ENCODE measurements around the gene VRK3. TPM values are rescaled to one million over a fixed set of nuclear protein-coding genes. Genes with fewer than 3 reads are reported as not detected.

Gene VRK3
- total RNA-seq, 1 donor from 2014 or later: 8.9 TPM

- Histone ChIP-seq H3K27ac (ENCODE audit: low read depth, low read length) (no peak overlapping the region), H3K4me1 (ENCODE audit: control insufficient read depth in 3 of 3, insufficient read depth in 3 of 3, low read length in 3 of 3) (peaks cover 14 to 34% (median 23%) of the 10 kb centered on the region in 3 donors), H3K27me3 (ENCODE audit: control insufficient read depth in 3 of 3, insufficient read depth in 3 of 3, low read length in 3 of 3) (no peaks in the 10 kb centered on the region), H3K4me3 (ENCODE audit: low read length in 3 of 3) (no peak overlapping the region), H3K9ac (ENCODE audit: low read depth in 1 of 3, low read length in 3 of 3) (no peak overlapping the region), H3K9me3 (ENCODE audit: control insufficient read depth in 3 of 3, low read length in 3 of 3) (no peaks in the 10 kb centered on the region), H3K36me3 (ENCODE audit: control insufficient read depth in 3 of 3, insufficient read depth in 3 of 3, low read length in 3 of 3) (peaks cover 43 to 70% (median 62%) of the 10 kb centered on the region in 3 donors)
Observed at GRCh38 chr19:50000038-50000840, 24.9 kb downstream of the VRK3 start.

GRCh38 chr19:49999371-50000010 lies 25.7 kb downstream of the VRK3 start:
- Histone ChIP-seq H3K4me3 (ENCODE audit: low read length in 3 of 3) (no peak overlapping the region), H3K36me3 (ENCODE audit: control insufficient read depth in 3 of 3, insufficient read depth in 3 of 3, low read length in 3 of 3) (peaks cover 50 to 72% (median 65%) of the 10 kb centered on the region in 3 donors)

GRCh38 chr19:49997709-49998108 lies 27.5 kb downstream of the VRK3 start:
- Histone ChIP-seq H3K36me3 (ENCODE audit: control insufficient read depth in 3 of 3, insufficient read depth in 3 of 3, low read length in 3 of 3) (peaks cover 62 to 71% (median 67%) of the 10 kb centered on the region in 3 donors), H3K27me3 (ENCODE audit: control insufficient read depth in 3 of 3, insufficient read depth in 3 of 3, low read length in 3 of 3) (no peaks in the 10 kb centered on the region), H3K27ac (ENCODE audit: low read depth, low read length) (no peak overlapping the region), H3K4me1 (ENCODE audit: control insufficient read depth in 3 of 3, insufficient read depth in 3 of 3, low read length in 3 of 3) (peaks cover 0 to 11% (median 8%) of the 10 kb centered on the region in 3 donors), H3K9me3 (ENCODE audit: control insufficient read depth in 3 of 3, low read length in 3 of 3) (no peaks in the 10 kb centered on the region), H3K4me3 (ENCODE audit: low read length in 3 of 3) (no peak overlapping the region), H3K9ac (ENCODE audit: low read depth in 1 of 3, low read length in 3 of 3) (no peak overlapping the region)

More at GRCh38 chr19:49999371-50000010, 25.7 kb downstream of the VRK3 start:
- H3K9me3 ChIP-seq (ENCODE audit: control insufficient read depth in 3 of 3, low read length in 3 of 3): no peaks in the 10 kb centered on the region
- H3K9ac ChIP-seq (ENCODE audit: low read depth in 1 of 3, low read length in 3 of 3): no peak overlapping the region
- peaks cover 13 to 28% (median 23%) of the 10 kb centered on the region in 3 donors for H3K4me1 ChIP-seq (ENCODE audit: control insufficient read depth in 3 of 3, insufficient read depth in 3 of 3, low read length in 3 of 3)
- H3K27ac ChIP-seq (ENCODE audit: low read depth, low read length): no peak overlapping the region
- H3K27me3 ChIP-seq (ENCODE audit: control insufficient read depth in 3 of 3, insufficient read depth in 3 of 3, low read length in 3 of 3): no peaks in the 10 kb centered on the region

- Histone ChIP-seq H3K4me3 (ENCODE audit: low read length in 3 of 3) (no peak overlapping the region), H3K9me3 (ENCODE audit: control insufficient read depth in 3 of 3, low read length in 3 of 3) (peaks cover 0 to 2% (median 0%) of the 10 kb centered on the region in 3 donors), H3K27ac (ENCODE audit: low read depth, low read length) (no peak overlapping the region), H3K9ac (ENCODE audit: low read depth in 1 of 3, low read length in 3 of 3) (no peak overlapping the region), H3K36me3 (ENCODE audit: control insufficient read depth in 3 of 3, insufficient read depth in 3 of 3, low read length in 3 of 3) (peaks cover 70 to 83% (median 73%) of the 10 kb centered on the region in 3 donors), H3K4me1 (ENCODE audit: control insufficient read depth in 3 of 3, insufficient read depth in 3 of 3, low read length in 3 of 3) (no peaks in the 10 kb centered on the region), H3K27me3 (ENCODE audit: control insufficient read depth in 3 of 3, insufficient read depth in 3 of 3, low read length in 3 of 3) (no peaks in the 10 kb centered on the region)
Observed at GRCh38 chr19:49988433-49988832, 36.7 kb downstream of the VRK3 start.

GRCh38 chr19:49988007-49988406 lies 37.2 kb downstream of the VRK3 start:
- Histone ChIP-seq H3K4me1 (ENCODE audit: control insufficient read depth in 3 of 3, insufficient read depth in 3 of 3, low read length in 3 of 3) (no peaks in the 10 kb centered on the region), H3K27ac (ENCODE audit: low read depth, low read length) (no peak overlapping the region), H3K9me3 (ENCODE audit: control insufficient read depth in 3 of 3, low read length in 3 of 3) (peaks cover 0 to 2% (median 0%) of the 10 kb centered on the region in 3 donors), H3K4me3 (ENCODE audit: low read length in 3 of 3) (no peak overlapping the region), H3K9ac (ENCODE audit: low read depth in 1 of 3, low read length in 3 of 3) (no peak overlapping the region), H3K36me3 (ENCODE audit: control insufficient read depth in 3 of 3, insufficient read depth in 3 of 3, low read length in 3 of 3) (peaks cover 70 to 81% (median 70%) of the 10 kb centered on the region in 3 donors), H3K27me3 (ENCODE audit: control insufficient read depth in 3 of 3, insufficient read depth in 3 of 3, low read length in 3 of 3) (no peaks in the 10 kb centered on the region)

GRCh38 chr19:49987159-49987698 lies 37.9 kb downstream of the VRK3 start:
- no peak overlapping the region for H3K27ac ChIP-seq (ENCODE audit: low read depth, low read length)
- no peaks in the 10 kb centered on the region for H3K27me3 ChIP-seq (ENCODE audit: control insufficient read depth in 3 of 3, insufficient read depth in 3 of 3, low read length in 3 of 3)
- no peaks in the 10 kb centered on the region for H3K9me3 ChIP-seq (ENCODE audit: control insufficient read depth in 3 of 3, low read length in 3 of 3)
- no peaks in the 10 kb centered on the region for H3K4me1 ChIP-seq (ENCODE audit: control insufficient read depth in 3 of 3, insufficient read depth in 3 of 3, low read length in 3 of 3)
- no peak overlapping the region for H3K9ac ChIP-seq (ENCODE audit: low read depth in 1 of 3, low read length in 3 of 3)
- H3K36me3 ChIP-seq (ENCODE audit: control insufficient read depth in 3 of 3, insufficient read depth in 3 of 3, low read length in 3 of 3): peaks cover 63 to 81% (median 66%) of the 10 kb centered on the region in 3 donors
- H3K4me3 ChIP-seq (ENCODE audit: low read length in 3 of 3): no peak overlapping the region

- H3K4me3 ChIP-seq (ENCODE audit: low read length in 3 of 3): no peak overlapping the region
- H3K27ac ChIP-seq (ENCODE audit: low read depth, low read length): no peak overlapping the region
- no peaks in the 10 kb centered on the region for H3K9me3 ChIP-seq (ENCODE audit: control insufficient read depth in 3 of 3, low read length in 3 of 3)
- H3K27me3 ChIP-seq (ENCODE audit: control insufficient read depth in 3 of 3, insufficient read depth in 3 of 3, low read length in 3 of 3): no peaks in the 10 kb centered on the region
- H3K9ac ChIP-seq (ENCODE audit: low read depth in 1 of 3, low read length in 3 of 3): no peak overlapping the region
- H3K4me1 ChIP-seq (ENCODE audit: control insufficient read depth in 3 of 3, insufficient read depth in 3 of 3, low read length in 3 of 3): no peaks in the 10 kb centered on the region
- H3K36me3 ChIP-seq (ENCODE audit: control insufficient read depth in 3 of 3, insufficient read depth in 3 of 3, low read length in 3 of 3): peaks cover 60 to 83% (median 64%) of the 10 kb centered on the region in 3 donors
Observed at GRCh38 chr19:49986354-49986753, 38.8 kb downstream of the VRK3 start.

- Histone ChIP-seq H3K9me3 (ENCODE audit: control insufficient read depth in 3 of 3, low read length in 3 of 3) (no peaks in the 10 kb centered on the region), H3K36me3 (ENCODE audit: control insufficient read depth in 3 of 3, insufficient read depth in 3 of 3, low read length in 3 of 3) (peaks cover 55 to 80% (median 59%) of the 10 kb centered on the region in 3 donors), H3K9ac (ENCODE audit: low read depth in 1 of 3, low read length in 3 of 3) (no peak overlapping the region), H3K27ac (ENCODE audit: low read depth, low read length) (no peak overlapping the region), H3K4me1 (ENCODE audit: control insufficient read depth in 3 of 3, insufficient read depth in 3 of 3, low read length in 3 of 3) (no peaks in the 10 kb centered on the region), H3K27me3 (ENCODE audit: control insufficient read depth in 3 of 3, insufficient read depth in 3 of 3, low read length in 3 of 3) (no peaks in the 10 kb centered on the region), H3K4me3 (ENCODE audit: low read length in 3 of 3) (no peak overlapping the region)
Observed at GRCh38 chr19:49985871-49986270, 39.3 kb downstream of the VRK3 start.

- H3K27ac ChIP-seq (ENCODE audit: low read depth, low read length): no peak overlapping the region
- H3K27me3 ChIP-seq (ENCODE audit: control insufficient read depth in 3 of 3, insufficient read depth in 3 of 3, low read length in 3 of 3): no peaks in the 10 kb centered on the region
- H3K4me1 ChIP-seq (ENCODE audit: control insufficient read depth in 3 of 3, insufficient read depth in 3 of 3, low read length in 3 of 3): no peaks in the 10 kb centered on the region
- no peak overlapping the region for H3K4me3 ChIP-seq (ENCODE audit: low read length in 3 of 3)
- peaks cover 52 to 73% (median 57%) of the 10 kb centered on the region in 3 donors for H3K36me3 ChIP-seq (ENCODE audit: control insufficient read depth in 3 of 3, insufficient read depth in 3 of 3, low read length in 3 of 3)
- H3K9me3 ChIP-seq (ENCODE audit: control insufficient read depth in 3 of 3, low read length in 3 of 3): no peaks in the 10 kb centered on the region
- no peak overlapping the region for H3K9ac ChIP-seq (ENCODE audit: low read depth in 1 of 3, low read length in 3 of 3)
Observed at GRCh38 chr19:49984491-49984890, 40.7 kb downstream of the VRK3 start.
